ENCODE results near the gene SEMA3G.

SEMA3G gene

GRCh38 chr3:52468336-52468735 lies 23.4 kb upstream of the SEMA3G start:
- H3K27me3 ChIP-seq (ENCODE audit: control insufficient read depth, low read length): no peaks in the 10 kb centered on the region
- no peak for TF ChIP-seq EZH2phosphoT487 (IDR thresholded peaks at IDR 0.05; ENCODE audit: borderline replicate concordance, low read length)
- TF ChIP-seq, protein P1, sequence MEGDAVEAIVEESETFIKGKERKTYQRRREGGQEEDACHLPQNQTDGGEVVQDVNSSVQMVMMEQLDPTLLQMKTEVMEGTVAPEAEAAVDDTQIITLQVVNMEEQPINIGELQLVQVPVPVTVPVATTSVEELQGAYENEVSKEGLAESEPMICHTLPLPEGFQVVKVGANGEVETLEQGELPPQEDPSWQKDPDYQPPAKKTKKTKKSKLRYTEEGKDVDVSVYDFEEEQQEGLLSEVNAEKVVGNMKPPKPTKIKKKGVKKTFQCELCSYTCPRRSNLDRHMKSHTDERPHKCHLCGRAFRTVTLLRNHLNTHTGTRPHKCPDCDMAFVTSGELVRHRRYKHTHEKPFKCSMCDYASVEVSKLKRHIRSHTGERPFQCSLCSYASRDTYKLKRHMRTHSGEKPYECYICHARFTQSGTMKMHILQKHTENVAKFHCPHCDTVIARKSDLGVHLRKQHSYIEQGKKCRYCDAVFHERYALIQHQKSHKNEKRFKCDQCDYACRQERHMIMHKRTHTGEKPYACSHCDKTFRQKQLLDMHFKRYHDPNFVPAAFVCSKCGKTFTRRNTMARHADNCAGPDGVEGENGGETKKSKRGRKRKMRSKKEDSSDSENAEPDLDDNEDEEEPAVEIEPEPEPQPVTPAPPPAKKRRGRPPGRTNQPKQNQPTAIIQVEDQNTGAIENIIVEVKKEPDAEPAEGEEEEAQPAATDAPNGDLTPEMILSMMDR (IDR thresholded peaks at IDR 0.05; ENCODE audit: low read depth, low read length, poor library complexity, severe bottlenecking): no peak
- no peaks in the 10 kb centered on the region for H3K9me2 ChIP-seq (replicated peaks; ENCODE audit: control insufficient read depth, low read length)
- H3K9me3 ChIP-seq (ENCODE audit: control insufficient read depth, insufficient read depth, low read length): no peaks in the 10 kb centered on the region
- no peaks in the 10 kb centered on the region for H3F3A ChIP-seq (ENCODE audit: control insufficient read depth, insufficient read depth)
- H3K4me3 ChIP-seq (ENCODE audit: low read length): no peak overlapping the region
- H3K79me2 ChIP-seq (ENCODE audit: control insufficient read depth, low read length): peaks cover 22% of the 10 kb centered on the region
- peaks cover 36% of the 10 kb centered on the region for H3K36me3 ChIP-seq (ENCODE audit: control insufficient read depth, low read length)
- no peak overlapping the region for H3K4me2 ChIP-seq (ENCODE audit: low read length)
- no peaks in the 10 kb centered on the region for H4K20me1 ChIP-seq (ENCODE audit: control insufficient read depth, insufficient read depth, low read depth, low read length)
- no peaks in the 10 kb centered on the region for H3K4me1 ChIP-seq (ENCODE audit: control insufficient read depth, low read length)
- H3K27ac ChIP-seq (ENCODE audit: low read depth, low read length): no peak overlapping the region

- TF ChIP-seq, protein P1 (IDR thresholded peaks at IDR 0.05; ENCODE audit: low read depth, low read length, poor library complexity, severe bottlenecking): no peak
- no peak for TF ChIP-seq EZH2phosphoT487 (IDR thresholded peaks at IDR 0.05; ENCODE audit: borderline replicate concordance, low read length)
- Histone ChIP-seq H3F3A (ENCODE audit: control insufficient read depth, insufficient read depth) (no peaks in the 10 kb centered on the region), H3K27me3 (ENCODE audit: control insufficient read depth, low read length) (no peaks in the 10 kb centered on the region), H3K4me1 (ENCODE audit: control insufficient read depth, low read length) (no peaks in the 10 kb centered on the region), H3K27ac (ENCODE audit: low read depth, low read length) (no peak overlapping the region), H3K9me2 (replicated peaks; ENCODE audit: control insufficient read depth, low read length) (no peaks in the 10 kb centered on the region), H4K20me1 (ENCODE audit: control insufficient read depth, insufficient read depth, low read depth, low read length) (no peaks in the 10 kb centered on the region), H3K4me2 (ENCODE audit: low read length) (no peak overlapping the region), H3K79me2 (ENCODE audit: control insufficient read depth, low read length) (peaks cover 28% of the 10 kb centered on the region), H3K4me3 (ENCODE audit: low read length) (no peak overlapping the region), H3K36me3 (ENCODE audit: control insufficient read depth, low read length) (peaks cover 51% of the 10 kb centered on the region), H3K9me3 (ENCODE audit: control insufficient read depth, insufficient read depth, low read length) (no peaks in the 10 kb centered on the region)
Observed at GRCh38 chr3:52463416-52463815, 18.5 kb upstream of the SEMA3G start.

DNA sequence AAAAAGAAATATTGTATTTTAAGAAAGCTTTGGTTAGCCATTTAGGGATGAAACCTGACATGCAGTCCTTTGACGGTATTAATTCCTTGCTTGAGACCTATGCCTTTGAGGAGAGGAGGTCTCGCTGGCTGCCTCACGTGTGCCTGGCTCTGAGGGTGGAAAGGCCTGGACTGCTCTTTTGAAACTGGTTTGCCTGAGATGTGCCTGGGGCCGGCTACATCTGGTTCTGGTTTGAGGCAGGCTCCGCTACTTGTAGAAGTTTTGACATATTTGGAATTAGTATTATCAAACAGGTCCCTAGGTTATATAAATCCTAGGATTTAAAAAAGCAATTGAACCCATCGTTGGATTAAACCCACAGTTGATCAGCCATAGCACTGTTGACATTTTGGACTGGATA lies 17.0 kb upstream of the SEMA3G start:
- no peak for TF ChIP-seq EZH2phosphoT487 (IDR thresholded peaks at IDR 0.05; ENCODE audit: borderline replicate concordance, low read length)
- TF ChIP-seq, protein P1 (IDR thresholded peaks at IDR 0.05; ENCODE audit: low read depth, low read length, poor library complexity, severe bottlenecking): no peak
- H3K4me2 ChIP-seq (ENCODE audit: low read length): no peak overlapping the region
- peaks cover 6% of the 10 kb centered on the region for H3K4me1 ChIP-seq (ENCODE audit: control insufficient read depth, low read length)
- no peaks in the 10 kb centered on the region for H3F3A ChIP-seq (ENCODE audit: control insufficient read depth, insufficient read depth)
- H3K9me2 ChIP-seq (replicated peaks; ENCODE audit: control insufficient read depth, low read length): no peaks in the 10 kb centered on the region
- H3K79me2 ChIP-seq (ENCODE audit: control insufficient read depth, low read length): peaks cover 39% of the 10 kb centered on the region
- no peaks in the 10 kb centered on the region for H4K20me1 ChIP-seq (ENCODE audit: control insufficient read depth, insufficient read depth, low read depth, low read length)
- H3K27ac ChIP-seq (ENCODE audit: low read depth, low read length): no peak overlapping the region
- no peaks in the 10 kb centered on the region for H3K9me3 ChIP-seq (ENCODE audit: control insufficient read depth, insufficient read depth, low read length)
- H3K36me3 ChIP-seq (ENCODE audit: control insufficient read depth, low read length): peaks cover 65% of the 10 kb centered on the region
- no peak overlapping the region for H3K4me3 ChIP-seq (ENCODE audit: low read length)
- H3K27me3 ChIP-seq (ENCODE audit: control insufficient read depth, low read length): no peaks in the 10 kb centered on the region
